Effector memory CD4-positive, alpha-beta T cell (primary cell): ENCODE results near the gene FAM107B.

Experiments
- DNase-seq, 3 donors: peaks; one replicate each; pipeline ENCODE4 v3.0.0-alpha.2; 2020
- H3K27ac ChIP-seq: 2 replicates; pipeline ENCODE4 v1.7.0; 2013; ENCODE audit warnings: mild to moderate bottlenecking, low read length, moderate library complexity; ENCODE audit not compliant: insufficient read depth, poor library complexity, severe bottlenecking
- H3K27me3 ChIP-seq: replicated peaks from 2 replicates; pipeline ENCODE4 v1.7.0; 2013; ENCODE audit warnings: mild to moderate bottlenecking, low read length; ENCODE audit not compliant: insufficient read depth, control insufficient read depth, poor library complexity, severe bottlenecking
- H3K36me3 ChIP-seq: 2 replicates; pipeline ENCODE4 v1.7.0; 2013; ENCODE audit warnings: mild to moderate bottlenecking, low read length, moderate library complexity; ENCODE audit not compliant: control insufficient read depth, insufficient read depth
- H3K4me1 ChIP-seq: 2 replicates; pipeline ENCODE4 v1.7.0; 2013; ENCODE audit warnings: low read length, mild to moderate bottlenecking; ENCODE audit not compliant: control insufficient read depth, insufficient read depth, poor library complexity, severe bottlenecking
- H3K4me3 ChIP-seq: 2 replicates; pipeline ENCODE4 v1.7.0; 2013; ENCODE audit warnings: low read length, low read depth, mild to moderate bottlenecking; ENCODE audit not compliant: insufficient read depth, poor library complexity, severe bottlenecking
- H3K9me3 ChIP-seq: 2 replicates; pipeline ENCODE4 v1.7.0; 2013; ENCODE audit warnings: mild to moderate bottlenecking, low read length, moderate library complexity; ENCODE audit not compliant: control insufficient read depth

Gene FAM107B

DNA sequence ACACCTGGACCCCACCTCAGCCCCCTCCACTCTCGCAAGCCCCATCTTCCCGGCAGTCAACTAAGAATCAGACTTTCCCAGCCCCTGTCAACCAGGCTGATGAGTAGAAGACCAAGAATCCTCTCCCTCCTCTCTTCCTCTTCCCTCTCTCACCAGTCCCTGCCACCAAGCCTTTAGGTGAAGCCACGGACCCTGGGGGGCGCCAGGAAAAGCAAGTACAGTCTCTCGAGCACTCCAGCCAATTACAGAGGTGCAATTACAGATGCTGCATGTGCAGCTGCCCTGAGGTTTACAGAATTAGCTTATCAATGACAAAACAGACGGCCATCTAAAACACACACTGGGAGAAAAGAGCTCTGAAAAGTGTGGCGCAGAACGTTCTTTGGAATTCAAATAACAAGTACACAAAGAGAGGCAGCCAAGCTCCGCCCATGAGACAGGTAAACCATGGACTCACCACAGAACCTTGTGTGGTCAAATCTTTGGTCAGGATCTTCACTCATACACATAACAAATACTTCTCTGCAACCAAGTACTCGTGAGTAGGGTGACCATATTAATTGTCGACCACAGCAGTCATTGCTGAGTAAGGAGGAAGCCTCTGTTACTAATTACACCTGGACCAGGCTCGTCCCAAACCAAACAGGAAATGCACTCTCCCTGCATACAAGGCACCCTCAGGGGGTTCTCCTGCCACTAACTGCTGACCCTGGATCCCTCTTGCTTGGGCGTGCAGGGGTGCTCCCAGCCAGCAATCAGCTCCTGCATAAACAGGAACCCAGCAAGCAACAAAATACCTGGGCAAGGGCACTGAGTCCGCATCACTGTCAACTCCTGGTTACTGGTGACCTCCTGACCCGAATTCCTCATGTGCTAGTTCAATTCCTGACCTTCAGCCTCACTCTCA lies 189.2 kb downstream of the FAM107B start:
- H3K27ac ChIP-seq, result peak overlapping the region; percentile 87
- no peak for DNase-seq

DNA sequence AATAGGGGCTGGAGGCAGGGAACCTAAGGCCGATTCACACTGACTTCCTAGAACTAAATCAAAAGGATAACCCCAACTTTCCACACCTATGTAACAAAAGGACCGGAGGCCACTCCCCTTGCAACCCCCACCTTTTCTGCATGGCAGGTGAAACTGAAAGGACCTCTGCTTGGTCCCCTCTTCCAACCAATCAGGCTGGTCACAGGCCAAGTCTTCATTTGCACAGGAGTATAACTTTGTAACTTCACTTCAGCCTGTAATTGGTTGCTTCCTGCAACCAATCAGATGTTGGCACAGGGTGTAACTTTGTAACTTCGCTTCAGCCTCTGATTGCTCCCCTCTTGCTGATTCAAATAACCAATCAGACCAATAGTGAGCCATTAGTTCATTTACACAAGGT lies 190.0 kb downstream of the FAM107B start:
- Histone ChIP-seq H3K9me3 (no peaks in the 10 kb centered on the region), H3K4me1 (peaks cover 69% of the 10 kb centered on the region), H3K27ac (peak overlapping the region; percentile 87), H3K4me3 (no peak overlapping the region), H3K27me3 (no peaks in the 10 kb centered on the region), H3K36me3 (no peaks in the 10 kb centered on the region)
- DNase-seq, result peak in 1 of 3 donors; percentile 14

More for the DNA sequence above, 189.2 kb downstream of the FAM107B start:
- H3K9me3 ChIP-seq, result no peaks in the 10 kb centered on the region
- H3K4me3 ChIP-seq, result no peak overlapping the region
- H3K4me1 ChIP-seq, result peaks cover 69% of the 10 kb centered on the region
- H3K36me3 ChIP-seq, result no peaks in the 10 kb centered on the region
- H3K27me3 ChIP-seq, result no peaks in the 10 kb centered on the region

DNA sequence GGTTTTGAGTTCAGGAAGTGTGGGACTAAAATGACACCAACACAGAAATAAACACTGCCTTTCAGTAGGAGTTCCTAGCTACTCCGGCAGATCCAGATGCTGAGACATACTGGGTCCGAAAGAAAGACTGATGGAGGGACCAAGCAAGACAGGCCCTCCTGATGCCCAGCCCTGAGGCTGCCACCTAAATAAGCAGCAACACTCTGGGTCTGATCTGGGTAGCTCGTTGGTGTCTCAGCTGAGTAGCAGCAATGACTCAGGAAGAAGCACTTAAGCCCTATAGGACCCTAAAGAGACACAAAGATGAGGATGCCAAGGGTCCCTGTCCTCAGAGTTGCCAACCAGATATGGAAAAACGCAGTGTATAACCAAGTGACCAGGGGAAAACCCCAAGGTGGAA lies 190.7 kb downstream of the FAM107B start:
- H3K27me3 ChIP-seq, result no peaks in the 10 kb centered on the region
- peak overlapping the region; percentile 87 for H3K27ac ChIP-seq
- H3K9me3 ChIP-seq, result no peaks in the 10 kb centered on the region
- no peak for DNase-seq
- no peaks in the 10 kb centered on the region for H3K36me3 ChIP-seq
- H3K4me3 ChIP-seq, result no peak overlapping the region
- H3K4me1 ChIP-seq, result peaks cover 65% of the 10 kb centered on the region

DNA sequence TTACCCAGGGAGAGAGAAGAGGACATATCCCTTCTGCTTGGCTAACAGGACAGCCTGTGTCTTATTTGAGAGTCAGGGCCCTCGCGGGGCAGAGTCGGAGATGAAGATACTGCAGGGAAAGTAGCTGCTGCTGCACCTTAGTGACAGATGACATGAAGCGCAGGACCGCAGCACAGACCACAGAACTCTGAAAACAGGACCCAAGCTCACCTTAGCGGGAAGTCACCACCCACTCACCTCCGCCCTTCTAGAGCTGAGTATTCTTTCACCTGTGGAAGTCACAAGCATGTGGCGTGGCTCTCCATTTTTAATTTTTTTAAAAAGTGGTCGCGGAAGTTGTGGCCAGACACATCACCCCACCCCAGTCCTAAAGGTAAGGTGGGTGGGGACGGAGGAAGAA lies 191.4 kb downstream of the FAM107B start:
- DNase-seq, result peak; percentile 80
- Histone ChIP-seq H3K4me1 (peaks cover 58% of the 10 kb centered on the region), H3K4me3 (no peak overlapping the region), H3K27me3 (no peaks in the 10 kb centered on the region), H3K27ac (peak overlapping the region; percentile 87), H3K36me3 (no peaks in the 10 kb centered on the region), H3K9me3 (no peaks in the 10 kb centered on the region)

DNA sequence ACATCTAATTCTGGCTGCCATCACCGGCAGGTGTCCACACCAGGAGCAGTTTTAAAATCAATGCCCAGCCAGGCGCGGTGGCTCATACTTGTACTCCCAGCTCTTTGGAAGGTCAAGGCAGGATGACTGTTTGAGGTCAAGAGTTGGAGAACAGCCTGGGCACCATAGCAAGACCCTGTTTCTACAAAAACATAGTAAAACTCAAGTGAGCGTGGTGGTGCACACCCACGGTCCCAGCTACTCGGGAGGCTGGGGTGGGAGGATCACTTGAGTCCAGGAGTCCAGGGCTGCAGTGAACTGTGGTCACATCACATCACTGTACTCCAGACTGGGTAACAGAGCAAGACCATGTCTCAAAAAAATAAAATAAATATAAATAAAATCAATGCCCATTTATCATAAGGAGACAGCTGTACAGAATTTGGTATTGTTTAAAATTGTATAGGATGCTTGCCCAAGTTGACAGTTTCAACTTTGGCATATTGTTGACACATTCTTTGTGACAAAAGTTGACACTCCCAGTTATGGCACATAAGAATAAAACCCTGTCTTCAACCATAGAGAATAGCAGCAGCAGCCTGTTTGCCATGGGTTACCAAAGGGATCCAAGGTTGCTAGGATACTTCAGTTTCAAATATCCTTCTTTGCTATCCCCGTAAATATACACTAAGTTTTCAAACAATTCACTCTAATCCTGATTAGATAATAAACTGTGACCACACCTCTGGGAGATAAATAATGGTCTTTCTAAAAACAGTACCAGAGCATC lies 193.0 kb downstream of the FAM107B start:
- Histone ChIP-seq H3K9me3 (no peaks in the 10 kb centered on the region), H3K36me3 (peaks cover 9% of the 10 kb centered on the region), H3K27ac (peak overlapping the region; percentile 87), H3K4me1 (peaks cover 48% of the 10 kb centered on the region), H3K4me3 (no peak overlapping the region), H3K27me3 (no peaks in the 10 kb centered on the region)
- DNase-seq, result no peak

DNA sequence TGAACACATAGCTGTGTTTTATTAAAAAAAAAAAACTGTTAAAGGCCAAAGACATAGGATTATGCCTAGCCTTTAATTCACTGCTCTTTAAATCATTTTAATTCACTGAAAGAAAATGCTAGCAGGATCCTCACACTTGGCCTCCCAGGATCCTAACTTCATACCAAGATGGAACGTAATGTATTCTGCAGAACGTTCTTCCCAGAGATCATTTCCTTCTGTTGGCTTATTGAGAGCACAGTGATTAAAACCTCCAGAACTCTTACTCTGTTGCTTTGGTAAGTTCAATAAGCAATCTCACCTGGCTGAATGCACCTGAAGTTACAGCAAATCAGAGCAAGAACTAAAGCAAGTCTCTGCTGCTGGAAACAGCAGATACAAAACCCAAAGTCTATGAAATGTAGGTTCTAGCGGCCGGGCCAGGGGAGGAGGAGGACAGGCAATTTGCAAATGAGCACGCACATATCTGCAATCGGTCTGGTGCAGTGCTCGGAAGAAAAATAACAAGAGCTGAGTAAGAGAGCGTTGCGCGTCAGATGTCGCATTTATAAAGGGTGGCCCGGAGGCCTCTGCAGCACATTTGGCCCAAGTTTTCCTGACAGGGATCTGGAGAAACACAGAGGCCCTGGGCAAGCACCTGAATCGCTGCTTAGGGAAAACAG lies 193.9 kb downstream of the FAM107B start:
- Histone ChIP-seq H3K4me3 (no peak overlapping the region), H3K27me3 (no peaks in the 10 kb centered on the region), H3K36me3 (peaks cover 9% of the 10 kb centered on the region), H3K27ac (no peak overlapping the region), H3K9me3 (no peaks in the 10 kb centered on the region), H3K4me1 (peaks cover 40% of the 10 kb centered on the region)
- DNase-seq, result no peak

DNA sequence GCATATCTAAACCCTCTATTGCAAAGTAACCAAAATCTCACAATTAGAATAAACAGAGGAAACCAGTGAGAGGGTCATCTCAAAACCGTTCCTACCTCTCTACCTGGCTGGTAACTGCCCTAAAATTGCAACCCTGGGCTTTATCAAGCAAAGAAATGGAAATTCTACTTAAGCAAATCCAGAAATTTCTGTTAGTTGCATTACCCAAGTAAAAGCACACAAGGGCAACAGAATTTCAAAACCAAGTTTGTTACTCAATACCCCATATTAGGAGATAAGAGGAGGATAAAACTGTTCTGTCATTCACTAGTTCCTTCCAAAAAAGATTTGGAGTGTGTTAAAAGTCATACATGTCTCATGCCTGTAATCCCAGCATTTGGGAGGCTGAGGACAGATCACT lies 195.3 kb downstream of the FAM107B start:
- no peak overlapping the region for H3K4me3 ChIP-seq
- H3K27ac ChIP-seq, result no peak overlapping the region
- no peaks in the 10 kb centered on the region for H3K9me3 ChIP-seq
- DNase-seq, result no peak
- no peaks in the 10 kb centered on the region for H3K27me3 ChIP-seq
- peaks cover 9% of the 10 kb centered on the region for H3K36me3 ChIP-seq
- H3K4me1 ChIP-seq, result peaks cover 34% of the 10 kb centered on the region

DNA sequence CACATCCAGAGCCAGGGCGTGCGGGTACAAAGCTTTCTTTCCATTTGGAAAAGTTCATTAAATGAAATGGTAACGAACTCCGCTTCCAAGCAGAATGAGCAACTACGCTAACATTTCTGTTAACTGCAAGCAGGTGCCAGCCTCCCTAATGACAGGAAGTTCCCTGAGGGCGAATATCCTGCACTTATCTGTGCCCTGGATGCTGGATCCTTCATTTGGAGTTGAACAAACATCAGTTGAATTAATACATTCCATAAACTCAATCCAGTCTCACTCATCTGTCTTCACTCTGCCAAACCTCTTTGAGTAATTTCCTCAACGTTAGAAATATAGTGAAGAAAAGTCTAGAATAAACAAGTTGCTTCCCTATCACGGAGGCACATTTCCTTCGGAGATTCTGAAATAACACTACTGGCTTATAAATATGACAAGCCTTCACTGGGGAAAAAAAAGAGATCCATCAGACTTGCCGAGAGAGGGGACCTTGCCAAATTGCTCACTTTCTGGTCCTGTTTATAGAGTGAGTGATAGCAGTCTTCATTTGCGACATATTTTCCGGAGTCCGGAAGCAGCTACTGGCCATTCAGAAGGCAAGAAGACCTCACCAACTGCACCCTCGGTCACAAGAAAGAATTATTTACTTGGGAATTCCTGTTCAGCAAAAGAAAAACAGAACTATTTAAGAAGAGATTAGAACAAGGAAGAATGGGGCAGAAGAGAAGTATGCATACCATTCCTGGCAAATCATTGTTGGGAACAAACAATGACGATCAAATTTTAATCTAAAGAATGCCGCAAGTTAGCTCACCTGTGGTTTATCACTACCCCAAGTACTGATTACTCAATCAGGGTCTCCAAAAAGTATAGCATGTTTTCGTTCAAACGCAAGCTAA lies 196.4 kb downstream of the FAM107B start:
- no peak for DNase-seq
- H3K36me3 ChIP-seq, result peaks cover 9% of the 10 kb centered on the region
- H3K4me1 ChIP-seq, result peaks cover 30% of the 10 kb centered on the region
- H3K9me3 ChIP-seq, result no peaks in the 10 kb centered on the region
- H3K4me3 ChIP-seq, result no peak overlapping the region
- no peak overlapping the region for H3K27ac ChIP-seq
- H3K27me3 ChIP-seq, result no peaks in the 10 kb centered on the region

DNA sequence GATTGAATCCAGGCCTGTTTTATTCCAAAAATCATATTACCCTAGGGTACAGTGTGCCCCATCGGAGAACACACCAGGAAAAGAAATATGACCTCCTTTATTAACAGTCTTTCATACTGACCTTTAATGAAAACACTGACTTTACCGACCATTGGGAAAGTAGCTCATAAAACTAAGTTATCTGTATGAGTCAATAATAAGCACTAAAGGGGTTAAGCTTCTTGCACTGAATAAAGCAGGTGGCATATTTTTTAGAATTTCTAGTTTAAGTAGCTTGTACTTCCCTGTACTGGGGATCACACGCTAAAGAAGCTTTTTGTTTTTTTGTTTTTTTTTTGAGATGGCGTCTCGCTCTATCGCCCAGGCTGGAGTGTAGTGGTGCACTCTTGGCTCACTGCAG lies 199.8 kb downstream of the FAM107B start:
- no peaks in the 10 kb centered on the region for H3K27me3 ChIP-seq
- no peak for DNase-seq
- H3K9me3 ChIP-seq, result no peaks in the 10 kb centered on the region
- no peak overlapping the region for H3K4me3 ChIP-seq
- H3K27ac ChIP-seq, result peak overlapping the region; percentile 96
- H3K36me3 ChIP-seq, result peaks cover 9% of the 10 kb centered on the region
- H3K4me1 ChIP-seq, result peaks cover 36% of the 10 kb centered on the region
